GM12878 (cell line): ENCODE measurements around the gene KRTAP22-1. TPM values are rescaled to one million over a fixed set of nuclear protein-coding genes. Genes with fewer than 3 reads are reported as not detected.

Experiments used
- ATAC-seq: fragments of 200-7000 bp; cut with Tn5 transposase; 3 replicates; pipeline ENCODE4 v1.9.1; 2020; ENCODE audit warnings: mild to moderate bottlenecking, moderate library complexity
- BruUV-seq: library from RNA; stranded (reverse); fragments of 400-500 nt; replicated peaks from 2 replicates; lab custom pipeline; 2021; lab: Mats Ljungman, UMichigan
- CTCF ChIA-PET: fragments of 300-600 bp; sonication (Branson Sonifier 250); formaldehyde crosslinking; extraction: SDS; loops from one replicate; lab custom pipeline; 2021; ENCODE audit warnings: inconsistent platforms; lab: Yijun Ruan, JAX
- POLR2A ChIA-PET: fragments of 350-600 bp; formaldehyde crosslinking; extraction: SDS; loops from one replicate; lab custom pipeline; 2021; ENCODE audit warnings: inconsistent platforms; lab: Charles Lee
- RAD21 ChIA-PET: fragments of 300-600 bp; sonication (Branson Sonifier 250); formaldehyde crosslinking; loops from one replicate; lab custom pipeline; 2023; ENCODE audit warnings: antibody characterized with exemption; ENCODE audit not compliant: unreplicated experiment; lab: Charles Lee
- SMC1A ChIA-PET: fragments of 300-600 bp; sonication (Branson Sonifier 250); formaldehyde crosslinking; loops from one replicate; lab custom pipeline; 2023; ENCODE audit not compliant: unreplicated experiment, uncharacterized antibody; lab: Charles Lee
- DNase-seq: peaks from one replicate; pipeline ENCODE4 v3.0.0-alpha.2; 2011; ENCODE audit warnings: low read depth, low spot score
- FAIRE-seq: peaks from 3 replicates; lab custom pipeline; 2011; peaks lifted over from hg19 to GRCh38; lab: Jason Lieb, UNC
- H2AFZ ChIP-seq: 2 replicates; pipeline ENCODE4 v1.6.0; 2011; ENCODE audit warnings: low read depth, low read length, control low read depth; ENCODE audit not compliant: control insufficient read depth
- H3K27ac ChIP-seq: 2 replicates; pipeline ENCODE4 v1.5.1; 2011; ENCODE audit warnings: control low read depth; ENCODE audit not compliant: control insufficient read depth, insufficient read depth
- H3K27me3 ChIP-seq, 2 experiments: replicated peaks in 1 of 2; 2 replicates each; pipeline versions ENCODE4 v1.6.0 to v1.6.1; 2011; ENCODE audit warnings: low read length in 1 of 2; ENCODE audit not compliant: control insufficient read depth in 2 of 2, insufficient read depth in 2 of 2
- H3K36me3 ChIP-seq, 2 experiments: 2 replicates each; pipeline ENCODE4 v1.5.1; 2011; ENCODE audit warnings: low read length in 1 of 2; ENCODE audit not compliant: control insufficient read depth in 2 of 2, insufficient read depth in 2 of 2
- H3K4me1 ChIP-seq: 2 replicates; pipeline ENCODE4 v1.6.1; 2011; ENCODE audit warnings: mild to moderate bottlenecking, low read length, moderate library complexity, mixed read lengths; ENCODE audit not compliant: control insufficient read depth, insufficient read depth
- H3K4me2 ChIP-seq: 2 replicates; pipeline ENCODE4 v1.6.0; 2011; ENCODE audit warnings: control low read depth; ENCODE audit not compliant: control insufficient read depth, insufficient read depth
- H3K4me3 ChIP-seq: fragments of 200-600 bp; sonication (generic); 2 replicates; pipeline ENCODE4 v1.5.1; 2016
- H3K79me2 ChIP-seq: 2 replicates; pipeline ENCODE4 v1.6.0; 2011; ENCODE audit warnings: low read length; ENCODE audit not compliant: control insufficient read depth, insufficient read depth
- H3K9ac ChIP-seq: 2 replicates; pipeline ENCODE4 v1.8.0; 2011; ENCODE audit warnings: low read length, control low read depth, mixed read lengths; ENCODE audit not compliant: control insufficient read depth, insufficient read depth
- H3K9me3 ChIP-seq: replicated peaks from 3 replicates; pipeline ENCODE4 v1.5.1; 2011; ENCODE audit warnings: mild to moderate bottlenecking, low read length; ENCODE audit not compliant: control insufficient read depth, insufficient read depth
- H4K20me1 ChIP-seq: 2 replicates; pipeline ENCODE4 v1.6.0; 2011; ENCODE audit not compliant: control insufficient read depth, insufficient read depth
- BCL11A ChIP-seq: IDR thresholded peaks from 2 replicates; pipeline ENCODE4 v1.6.1; 2011; ENCODE audit warnings: low read depth, low read length
- CBX3 ChIP-seq: fragments of 200-600 bp; sonication (generic); IDR thresholded peaks from 2 replicates; pipeline ENCODE4 v1.6.1; 2016; ENCODE audit warnings: low read depth, borderline replicate concordance
- CREM ChIP-seq: IDR thresholded peaks from 2 replicates; pipeline ENCODE4 v1.6.1; 2014; ENCODE audit warnings: antibody characterized with exemption, low read depth
- FOXK2 ChIP-seq: fragments of 450-650 bp; IDR thresholded peaks from 2 replicates; pipeline ENCODE4 v1.6.1; 2017; ENCODE audit warnings: mild to moderate bottlenecking, moderate library complexity
- HDAC2 ChIP-seq: fragments of 200-600 bp; sonication (generic); IDR thresholded peaks from 2 replicates; pipeline ENCODE4 v1.6.1; 2017
- POLR2AphosphoS2 ChIP-seq: IDR thresholded peaks from 2 replicates; pipeline ENCODE4 v1.6.1; 2011; ENCODE audit warnings: low read depth, mild to moderate bottlenecking, low read length, improper control_type of control experiment, moderate library complexity
- SMAD1 ChIP-seq: fragments of 450-650 bp; IDR thresholded peaks from 2 replicates; pipeline ENCODE4 v1.6.1; 2018; ENCODE audit warnings: mild to moderate bottlenecking, low read depth; ENCODE audit not compliant: partially characterized antibody
- SMAD5 ChIP-seq: IDR thresholded peaks from 2 replicates; pipeline ENCODE4 v1.6.1; 2016; ENCODE audit warnings: antibody characterized with exemption, low read depth
- SRF ChIP-seq, 2 experiments: IDR thresholded peaks; 2 replicates each; pipeline ENCODE4 v1.6.1; 2011; ENCODE audit warnings: low read depth in 2 of 2, low read length in 2 of 2, mild to moderate bottlenecking in 1 of 2, moderate library complexity in 1 of 2
- TCF3 ChIP-seq: IDR thresholded peaks from 2 replicates; pipeline ENCODE4 v1.6.1; 2012; ENCODE audit warnings: low read depth, mild to moderate bottlenecking, low read length, borderline replicate concordance; ENCODE audit not compliant: insufficient read depth
- YBX1 ChIP-seq: fragments of 450-650 bp; IDR thresholded peaks from 2 replicates; pipeline ENCODE4 v1.6.1; 2016; ENCODE audit warnings: antibody characterized with exemption
- ZSCAN29 ChIP-seq: fragments of 450-650 bp; IDR thresholded peaks from 2 replicates; pipeline ENCODE4 v1.6.1; 2017; ENCODE audit warnings: mild to moderate bottlenecking, moderate library complexity
- WGBS: methylation state at CpG from one replicate; pipeline ENCODE4 v1.1.6; 2016; ENCODE audit warnings: low lambda C conversion rate; ENCODE audit not compliant: insufficient replicate concordance, insufficient coverage; ENCODE audit errors: missing lambda C conversion rate; 5-methylcytosine and 5-hydroxymethylcytosine counted together
- in situ Hi-C: fragments of 300-500 bp; cut with MboI; formaldehyde crosslinking; loops from 9 replicates; pipeline ENCODE4 v1.14.3; 2018; ENCODE audit warnings: mixed read lengths
- intact Hi-C: fragments of 100-400 bp; cut with micrococcal nuclease; formaldehyde crosslinking; loops from one replicate; pipeline ENCODE4 v1.14.2; 2022; ENCODE audit not compliant: unreplicated experiment
- polyA plus RNA-seq, 11 experiments: library from polyadenylated mRNA; depleted of rRNA in 4 of 11; unstranded in 6 of 11; stranded (reverse) in 5 of 11; fragments of >200 nt; fragmentation: Nextera tagmentation in 4 of 11; fragmentation: Illumina TruSeq in 1 of 11; extraction: Ambion mirVana in 4 of 11; extraction: Trizol in 1 of 11; gene quantifications; 1 replicate in 1 of 11; 2 replicates in 10 of 11; pipeline versions ENCODE4 v1.2.1 to v1.2.3, GENCODE V29; 2011 to 2016; ENCODE audit warnings: inconsistent platforms in 2 of 11, missing spikeins in 2 of 11, low read depth in 1 of 11
- total RNA-seq, 4 experiments: library from RNA; depleted of rRNA in 3 of 4; stranded (reverse); fragments of >200 nt in 3 of 4; fragmentation: Illumina TruSeq in 1 of 4; extraction: Trizol in 1 of 4; gene quantifications; 2 replicates each; pipeline versions ENCODE4 v1.2.1 to v1.2.3, GENCODE V29; 2013 to 2021
- TF ChIP-seq, protein P1 (sequence below): IDR thresholded peaks from 2 replicates; pipeline ENCODE4 v1.6.1; 2011; ENCODE audit warnings: mild to moderate bottlenecking, low read depth, low read length, moderate library complexity; ENCODE audit not compliant: insufficient replicate concordance

The KRTAP22-1 gene
- total and polyA plus RNA-seq, 10 of the 15 experiments (the other 5 are each of a cell fraction or from before 2014, with no cell fraction given): not detected

DNA sequence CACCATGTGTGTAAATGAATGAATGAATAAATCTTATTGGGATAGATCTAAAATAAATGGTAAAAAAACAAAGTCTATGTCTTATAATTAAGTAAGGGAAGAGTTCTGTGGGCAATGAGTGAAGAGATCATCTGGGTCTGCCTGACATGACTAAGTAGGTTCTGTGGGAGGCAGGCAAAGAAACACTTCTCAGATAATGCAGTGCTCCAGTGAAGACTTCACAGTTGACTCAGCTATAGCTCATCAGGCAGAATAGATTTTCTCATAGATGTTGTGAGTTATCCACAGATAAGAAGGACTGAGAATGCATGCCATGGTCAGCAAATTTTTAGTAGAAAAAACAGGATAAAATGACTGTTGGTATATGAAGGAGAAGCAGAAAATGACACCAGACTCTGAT is 23.1 kb upstream of the KRTAP22-1 start:
- Histone ChIP-seq H3K9ac (no peak overlapping the region), H4K20me1 (no peaks in the 10 kb centered on the region), H3K79me2 (no peaks in the 10 kb centered on the region), H2AFZ (no peak overlapping the region), H3K27me3 (no peaks in the 10 kb centered on the region), H3K9me3 (no peaks in the 10 kb centered on the region), H3K27ac (no peak overlapping the region), H3K4me2 (no peak overlapping the region), H3K36me3 (no peaks in the 10 kb centered on the region), H3K4me3 (no peak overlapping the region), H3K4me1 (no peaks in the 10 kb centered on the region)
- in situ Hi-C loops (no loop called here), intact Hi-C loops (no loop called here)
- no peak for FAIRE-seq
- RAD21 ChIA-PET: no interaction called here
- TF ChIP-seq ZSCAN29: no peak
- TF ChIP-seq SMAD1: no peak
- no peak for DNase-seq
- SMC1A ChIA-PET: no interaction called here
- no peak for ATAC-seq
- no TSS peak for BruUV-seq
- CTCF ChIA-PET: no interaction called here
- POLR2A ChIA-PET: no interaction called here

DNA sequence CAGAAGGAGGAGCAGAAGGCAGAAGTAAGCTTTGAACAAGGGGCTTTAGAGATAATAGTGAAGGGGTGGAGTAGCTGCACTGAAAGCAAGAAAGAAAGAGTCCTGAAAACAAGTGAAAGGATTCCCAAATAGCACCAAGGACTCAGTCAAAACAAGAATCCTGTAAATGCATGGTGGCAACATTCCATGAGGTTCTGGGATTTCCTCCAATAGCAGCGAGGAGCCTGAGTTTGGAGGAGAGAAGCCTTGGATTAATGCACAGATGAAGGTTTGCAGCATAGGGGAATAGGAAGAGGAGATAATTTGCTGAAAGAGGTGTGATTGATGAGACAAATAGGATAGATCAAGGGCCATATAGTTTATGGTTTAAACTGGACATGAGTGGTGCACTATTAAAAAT is 21.5 kb upstream of the KRTAP22-1 start:
- no peak for FAIRE-seq
- Histone ChIP-seq H3K4me1 (no peaks in the 10 kb centered on the region), H3K79me2 (no peaks in the 10 kb centered on the region), H3K9ac (no peak overlapping the region), H3K27ac (no peak overlapping the region), H3K4me2 (no peak overlapping the region), H3K4me3 (no peak overlapping the region), H3K36me3 (no peaks in the 10 kb centered on the region), H4K20me1 (no peaks in the 10 kb centered on the region)
- ChIA-PET POLR2A (no interaction called here), RAD21 (no interaction called here), CTCF (no interaction called here)
- intact Hi-C loops: no loop called here
- WGBS: 0% methylated on average over 1 of the region's 1 CpG
- TF ChIP-seq CREM: no peak
- no peak for TF ChIP-seq CBX3
- no peak for TF ChIP-seq YBX1
- no peak for TF ChIP-seq SMAD5
- TF ChIP-seq BCL11A: no peak
- TF ChIP-seq ZSCAN29: no peak
- no peak for TF ChIP-seq POLR2AphosphoS2
- no peak for TF ChIP-seq SRF (IDR thresholded peaks at IDR 0.05; ENCODE audit: low read depth in 2 of 2, low read length in 2 of 2)
- TF ChIP-seq TCF3: no peak
- TF ChIP-seq, protein P1, sequence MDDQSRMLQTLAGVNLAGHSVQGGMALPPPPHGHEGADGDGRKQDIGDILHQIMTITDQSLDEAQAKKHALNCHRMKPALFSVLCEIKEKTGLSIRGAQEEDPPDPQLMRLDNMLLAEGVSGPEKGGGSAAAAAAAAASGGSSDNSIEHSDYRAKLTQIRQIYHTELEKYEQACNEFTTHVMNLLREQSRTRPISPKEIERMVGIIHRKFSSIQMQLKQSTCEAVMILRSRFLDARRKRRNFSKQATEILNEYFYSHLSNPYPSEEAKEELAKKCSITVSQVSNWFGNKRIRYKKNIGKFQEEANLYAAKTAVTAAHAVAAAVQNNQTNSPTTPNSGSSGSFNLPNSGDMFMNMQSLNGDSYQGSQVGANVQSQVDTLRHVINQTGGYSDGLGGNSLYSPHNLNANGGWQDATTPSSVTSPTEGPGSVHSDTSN: no peak
- TF ChIP-seq HDAC2: no peak
- no peak for TF ChIP-seq FOXK2
- TF ChIP-seq, all 136 proteins: peak for 0
- ATAC-seq: no peak
- Histone ChIP-seq H2AFZ (no peak overlapping the region), H3K9me3 (no peaks in the 10 kb centered on the region), H3K27me3 (no peaks in the 10 kb centered on the region)
- DNase-seq: no peak
- BruUV-seq: no TSS peak
- SMC1A ChIA-PET: no interaction called here
- in situ Hi-C loops: no loop called here
